Caki2 (cell line): ENCODE data around the gene DAP. TPM values are rescaled to one million over a fixed set of nuclear protein-coding genes. Genes with fewer than 3 reads are reported as not detected.
A peak's percentile ranks its signal among the peaks of the same experiment; 100 is the strongest.

ENCODE experiments used
- DNase-seq: peaks from one replicate; pipeline ENCODE4 v3.0.0-alpha.2; 2015; ENCODE audit warnings: low read depth
- in situ Hi-C: cut with HindIII; loops from 2 replicates; pipeline ENCODE4 v1.10.0; 2016; ENCODE audit warnings: low sequenced_read_pairs, low pct_unique_long_range_greater_than_20kb, mixed read lengths
- total RNA-seq: library from RNA; depleted of rRNA; stranded (reverse); fragments of >200 nt; shearing (Covaris generic); gene quantifications from 2 replicates; pipeline ENCODE4 v1.2.3, GENCODE V29; 2014; ENCODE audit warnings: low replicate concordance

DAP gene
- total RNA-seq, 1 experiment from 2014 or later: 10.5 TPM

GRCh38 chr5:10740384-10740783 lies 20.6 kb downstream of the DAP start:
- no peak for DNase-seq
- in situ Hi-C loops: no loop called here

DNA sequence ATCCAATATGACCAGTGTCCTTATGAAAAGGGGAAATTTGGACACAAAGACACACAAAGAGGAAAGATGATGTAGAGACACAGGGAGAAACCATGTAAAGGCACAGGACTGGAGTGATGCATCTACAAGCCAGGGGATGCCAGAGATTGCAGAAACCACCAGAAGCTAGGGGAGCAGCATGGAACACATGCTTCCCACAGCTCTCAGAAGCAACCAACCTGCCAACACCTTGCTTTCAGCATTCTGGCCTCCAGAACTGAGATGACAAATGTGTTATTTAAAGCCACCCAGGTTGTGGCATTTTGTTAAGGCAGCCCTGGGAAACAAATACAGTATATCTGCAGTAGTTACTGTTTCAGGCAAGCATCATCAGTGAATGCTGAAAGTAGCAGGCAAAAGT lies 23.2 kb downstream of the DAP start:
- no peak for DNase-seq
- in situ Hi-C loops: no loop called here

GRCh38 chr5:10736808-10737207 lies 24.2 kb downstream of the DAP start:
- no peak for DNase-seq
- in situ Hi-C loops: no loop called here

GRCh38 chr5:10736354-10736753 lies 24.7 kb downstream of the DAP start:
- in situ Hi-C loops: no loop called here

DNA sequence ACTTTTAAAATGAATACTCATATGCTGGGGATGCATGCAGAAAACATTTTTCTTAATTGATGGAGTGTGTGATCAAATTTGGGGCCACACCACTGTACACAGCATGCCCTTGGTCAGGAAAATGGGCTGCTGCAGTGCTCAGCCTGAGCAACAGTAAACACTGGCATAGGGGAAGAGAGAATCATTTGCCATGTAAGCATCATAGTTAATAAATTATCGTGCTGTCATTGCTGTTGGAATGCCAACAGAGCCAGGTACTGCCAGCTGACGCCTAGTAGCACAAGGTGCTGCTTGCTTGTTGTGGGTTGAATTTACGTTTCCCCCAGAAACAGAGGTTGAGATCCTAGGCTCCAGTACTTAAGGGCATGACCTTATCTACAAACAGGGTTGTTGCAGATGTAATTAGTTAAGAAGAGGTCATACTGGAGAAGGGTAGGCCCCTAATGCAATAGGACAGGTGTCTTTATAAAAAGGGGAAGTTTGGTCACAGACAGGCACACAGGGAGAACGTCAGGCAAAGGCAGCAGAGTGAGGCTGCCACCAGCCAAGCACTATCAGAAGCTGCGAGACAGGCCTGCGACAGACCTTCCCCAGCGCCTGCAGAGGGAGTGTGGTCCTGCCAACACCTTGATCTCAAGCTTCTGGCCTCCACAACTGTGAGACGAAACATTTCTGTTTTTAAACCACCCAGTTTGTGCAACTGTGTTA lies 25.3 kb downstream of the DAP start:
- in situ Hi-C loops: no loop called here
- no peak for DNase-seq

More at GRCh38 chr5:10736354-10736753, 24.7 kb downstream of the DAP start:
- DNase-seq: no peak

DNA sequence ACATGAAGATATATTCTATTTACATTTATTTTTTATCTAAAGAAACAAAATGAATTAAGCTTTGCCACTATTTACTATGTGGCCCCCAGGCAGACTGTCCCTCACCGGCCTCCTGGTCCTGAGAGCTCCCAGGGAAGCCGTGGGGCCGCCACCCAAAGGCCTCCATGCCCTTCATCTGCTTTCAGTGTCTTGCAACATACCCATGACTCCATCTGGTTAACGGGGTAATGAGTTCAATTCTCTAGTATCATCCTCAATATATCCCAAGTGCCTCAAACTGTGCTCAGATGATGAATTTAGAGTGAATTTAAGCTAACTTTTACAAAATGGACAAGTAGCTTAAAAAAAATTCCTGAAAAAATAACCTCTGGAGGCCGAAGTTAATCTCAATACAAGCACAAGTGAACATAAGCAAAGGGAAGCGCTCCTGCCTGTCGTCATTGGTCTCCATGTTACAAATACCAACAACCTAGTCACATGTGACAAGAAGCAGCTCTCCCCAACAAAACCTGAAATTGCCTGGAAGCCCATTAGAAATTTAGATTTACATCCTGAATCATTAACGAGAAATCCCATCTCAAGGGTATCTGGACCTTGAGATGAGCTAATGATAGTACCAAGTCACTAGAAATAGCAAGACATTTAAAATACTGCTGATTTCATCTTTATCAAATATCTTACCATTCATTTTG lies 26.1 kb downstream of the DAP start:
- no peak for DNase-seq
- in situ Hi-C loops: no loop called here

DNA sequence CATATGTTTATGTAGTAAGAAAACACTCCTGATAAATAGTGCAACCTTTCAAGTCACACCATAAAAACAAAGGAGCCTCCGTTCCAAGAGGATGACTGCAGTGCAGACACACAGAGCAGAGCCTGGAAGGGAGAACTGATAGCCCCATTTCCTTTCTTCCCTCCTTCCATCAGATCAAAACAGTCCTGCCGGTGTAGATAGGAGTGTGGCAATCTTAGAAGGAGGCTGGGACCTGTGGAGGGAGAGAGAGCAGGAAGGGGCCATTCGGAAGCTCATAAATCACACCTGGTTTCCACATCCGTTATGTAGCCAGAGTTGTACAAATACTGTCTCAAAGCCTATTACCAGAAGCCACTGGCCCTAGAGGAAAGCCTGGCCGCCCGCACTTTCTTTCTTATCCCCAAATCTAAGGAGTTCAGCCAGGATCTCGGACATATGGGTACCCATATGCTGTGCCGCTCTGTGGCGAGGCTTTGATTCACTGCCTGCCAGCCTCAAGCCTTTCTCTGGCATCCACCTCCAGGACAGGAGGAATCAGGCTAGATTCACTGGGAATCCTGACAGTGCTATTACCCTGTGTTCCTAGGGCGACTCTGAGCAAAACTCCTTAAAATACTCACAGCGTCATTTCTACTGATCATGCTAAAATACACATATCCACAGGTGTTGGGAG lies 26.9 kb downstream of the DAP start:
- in situ Hi-C loops: no loop called here
- no peak for DNase-seq

- in situ Hi-C loops: no loop called here
- DNase-seq: no peak
Measured at GRCh38 chr5:10733426-10733825, 27.6 kb downstream of the DAP start.

DNA sequence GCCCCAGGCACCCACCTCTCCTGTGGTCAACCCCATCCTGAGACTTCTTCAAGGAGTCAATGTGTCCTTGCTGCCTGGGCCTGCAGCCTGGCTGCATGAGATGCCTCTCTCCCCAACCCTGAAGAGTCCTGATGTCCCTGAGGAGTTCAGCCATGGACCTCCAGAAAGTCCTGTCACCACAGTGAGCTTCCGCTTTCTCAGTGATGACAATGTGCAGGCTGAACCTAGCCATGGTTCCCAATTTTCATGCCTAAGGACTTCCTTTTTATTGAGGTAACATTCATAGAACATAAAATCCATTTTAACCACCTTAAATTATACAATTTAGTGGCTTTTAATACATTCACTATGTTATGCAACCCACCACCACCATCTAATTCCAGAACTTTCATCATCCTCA lies 29.1 kb downstream of the DAP start:
- in situ Hi-C loops: no loop called here
- DNase-seq: no peak

GRCh38 chr5:10730043-10730351 lies 31.0 kb downstream of the DAP start:
- in situ Hi-C loops: no loop called here
- DNase-seq: no peak

DNA sequence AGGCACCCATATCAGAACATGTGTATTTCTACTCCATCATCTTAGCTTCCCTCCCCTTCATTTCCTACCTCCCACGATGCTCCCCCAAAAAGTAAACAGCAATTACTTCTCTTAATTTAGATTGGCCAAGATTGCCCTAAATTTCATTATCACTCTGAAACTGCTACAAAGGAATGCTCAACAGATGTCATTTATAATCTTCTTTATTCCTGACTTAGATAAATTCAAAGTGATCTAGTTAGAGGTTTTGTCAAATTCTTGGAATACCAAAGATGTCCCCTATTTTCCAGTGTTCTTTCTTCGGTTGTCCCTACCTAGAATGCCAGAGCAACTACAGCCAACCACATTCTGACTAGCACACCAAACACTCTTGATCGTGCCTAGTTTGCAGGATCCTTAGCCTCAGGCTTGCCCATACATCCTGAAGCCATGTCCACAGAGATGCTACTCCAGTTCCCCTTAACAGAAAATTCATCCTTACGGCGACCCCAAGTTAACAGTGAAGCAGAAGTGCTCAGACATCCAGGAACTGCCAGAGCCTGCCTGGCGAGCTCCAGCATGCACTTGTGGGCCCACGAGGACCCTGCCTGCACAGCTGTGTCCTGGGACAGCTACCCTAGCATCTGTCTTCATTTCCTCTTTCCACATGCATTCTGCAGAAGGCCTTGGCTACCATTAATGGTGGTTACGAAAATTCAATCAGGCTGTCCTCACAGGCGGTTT lies 31.6 kb downstream of the DAP start:
- in situ Hi-C loops: no loop called here
- no peak for DNase-seq

- in situ Hi-C loops: no loop called here
Measured at GRCh38 chr5:10728679-10729078, 32.4 kb downstream of the DAP start.

GRCh38 chr5:10727861-10728260 lies 33.2 kb downstream of the DAP start:
- DNase-seq: no peak
- in situ Hi-C loops: no loop called here

More at GRCh38 chr5:10728679-10729078, 32.4 kb downstream of the DAP start:
- DNase-seq: no peak

- in situ Hi-C loops: no loop called here
- no peak for DNase-seq
Measured at GRCh38 chr5:10726913-10727517, 34.0 kb downstream of the DAP start.

DNA sequence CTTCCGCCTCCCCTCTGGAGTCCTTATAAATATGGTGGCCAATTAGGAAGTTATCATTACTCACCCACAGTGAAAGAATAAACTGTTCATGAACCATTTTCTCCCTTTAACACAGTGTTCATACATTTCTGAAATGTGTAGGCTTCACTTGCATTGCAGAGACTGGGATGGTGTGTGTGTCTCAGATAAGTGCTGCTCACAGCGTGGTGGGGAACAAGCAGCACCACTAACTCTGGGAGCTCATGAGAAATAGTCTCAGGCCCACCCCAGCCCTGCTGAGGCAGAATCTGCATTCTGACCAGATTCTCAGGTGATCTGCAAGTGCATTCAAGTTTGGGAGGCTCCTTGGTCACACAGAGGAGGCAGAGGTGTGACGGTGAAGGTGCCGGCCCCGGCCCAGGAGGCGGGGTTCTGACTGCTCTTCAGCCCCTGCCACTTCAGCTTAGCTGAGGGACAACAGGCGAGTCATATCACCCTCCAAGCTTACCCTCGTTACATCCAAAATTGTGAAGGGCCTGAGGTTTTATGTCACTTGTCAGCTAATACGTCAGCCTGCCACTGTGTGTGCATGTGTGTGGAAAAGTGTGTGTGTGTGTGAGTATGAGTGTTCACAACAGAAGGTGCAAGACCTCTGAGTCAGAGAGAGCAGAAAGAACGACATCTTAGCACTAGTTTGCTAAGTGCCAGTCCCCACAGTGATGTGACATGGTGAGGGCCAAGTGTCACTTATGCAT lies 34.7 kb downstream of the DAP start:
- DNase-seq: no peak
- in situ Hi-C loops: no loop called here

DNA sequence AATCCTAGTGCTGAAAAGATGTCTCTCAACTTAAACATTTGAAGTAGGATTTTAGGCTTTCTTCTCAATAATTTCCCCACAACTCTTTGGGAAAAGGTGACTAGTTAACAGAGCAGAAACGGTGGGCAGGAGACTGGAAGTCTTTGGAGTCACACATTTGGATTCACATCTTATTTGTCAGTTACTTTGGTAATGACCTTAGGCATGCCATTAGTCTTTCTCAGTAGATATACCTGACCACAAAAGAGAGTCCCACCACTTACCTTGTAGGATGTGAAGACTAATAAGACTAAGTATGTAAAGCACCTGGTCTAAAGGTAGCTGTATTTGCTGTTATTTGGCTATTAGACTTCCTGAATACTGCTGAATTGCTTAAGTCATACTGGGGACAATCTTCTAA lies 35.4 kb downstream of the DAP start:
- DNase-seq: no peak
- in situ Hi-C loops: no loop called here

DNA sequence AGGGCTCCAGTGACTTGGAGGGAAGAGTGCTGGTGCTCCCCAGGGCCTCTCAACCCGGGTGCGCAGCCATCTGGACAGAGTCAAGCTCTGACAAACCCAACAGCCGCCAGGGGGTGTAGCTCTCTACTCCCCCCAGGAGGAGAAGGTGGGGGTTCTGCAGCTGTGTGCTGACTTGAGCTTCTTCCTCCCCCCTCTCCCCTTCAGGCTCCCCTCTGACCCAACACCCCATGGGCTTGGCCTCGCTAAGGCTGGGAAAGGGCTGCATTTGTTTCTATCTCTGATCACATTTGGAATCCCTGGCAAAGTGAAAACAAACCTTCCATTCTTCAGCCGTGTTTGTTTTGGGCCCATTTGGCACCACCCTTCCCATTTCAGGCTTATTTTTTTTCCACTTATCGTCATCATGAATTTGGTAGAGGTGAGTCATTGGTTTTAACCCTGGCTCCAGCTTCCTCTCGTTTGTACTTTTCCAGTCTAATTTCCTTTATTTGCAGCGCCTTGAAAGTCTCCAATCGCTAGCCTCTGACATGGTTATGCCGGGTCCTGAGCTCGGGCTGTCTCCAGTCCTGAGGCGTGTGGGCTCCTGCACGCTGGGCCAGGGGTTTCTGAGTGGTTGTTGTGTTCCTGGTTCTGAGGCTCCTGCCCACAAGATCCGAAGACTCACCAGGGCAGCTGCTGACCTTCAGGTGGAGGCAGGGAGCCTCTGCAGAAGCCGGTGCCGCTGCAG lies 36.1 kb downstream of the DAP start:
- in situ Hi-C loops: no loop called here
- peak; percentile 69 for DNase-seq
